ENCODE results near the gene GRPEL1. TPM values are rescaled to one million over a fixed set of nuclear protein-coding genes. Genes with fewer than 3 reads are reported as not detected.

Gene GRPEL1
- total and polyA plus RNA-seq, 2 experiments from 2014 or later = 27.4 to 112 TPM

- H3F3A ChIP-seq (replicated peaks; ENCODE audit: low read depth) = no peaks in the 10 kb centered on the region
- H3K36me3 ChIP-seq (ENCODE audit: insufficient read depth) = no peaks in the 10 kb centered on the region
- Mint-ChIP-seq H3K9me3 (peaks cover 6% of the 10 kb centered on the region), H3K4me3 (no peak overlapping the region), H3K27me3 (ENCODE audit: insufficient read depth, low read depth, poor library complexity) (peaks cover 9% of the 10 kb centered on the region), H3K27ac (no peak overlapping the region), H3K4me1 (no peaks in the 10 kb centered on the region), H3K36me3 (ENCODE audit: low read depth) (no peaks in the 10 kb centered on the region)
- H3K4me1 ChIP-seq (ENCODE audit: insufficient read depth) = no peaks in the 10 kb centered on the region
- H3K27ac ChIP-seq (ENCODE audit: low read depth) = no peak overlapping the region
- H3K79me2 ChIP-seq (replicated peaks; ENCODE audit: insufficient read depth) = no peaks in the 10 kb centered on the region
- no peak overlapping the region for H3K4me2 ChIP-seq
- no peaks in the 10 kb centered on the region for H3K9me2 ChIP-seq (ENCODE audit: insufficient read depth)
- H3K27me3 ChIP-seq (ENCODE audit: insufficient read depth) = peaks cover 7% of the 10 kb centered on the region; the same call in 1 of the 2 replicates
- H2AFZ ChIP-seq = no peak overlapping the region
- TF ChIP-seq POLR2AphosphoS5 (IDR thresholded peaks at IDR 0.05; ENCODE audit: low read depth) (no peak), CTCF (conservative IDR thresholded peaks at IDR 0.05; ENCODE audit: low read depth in 2 of 2) (no peak), EZH2 (IDR thresholded peaks at IDR 0.05; ENCODE audit: low read depth, unreplicated experiment) (no peak), NANOG (IDR thresholded peaks at IDR 0.05; ENCODE audit: borderline replicate concordance) (no peak), STAT1 (IDR thresholded peaks at IDR 0.05; ENCODE audit: unreplicated experiment) (no peak), ZNF114 (CRISPR knock-in tag; IDR thresholded peaks at IDR 0.05) (no peak), EZH2phosphoT487 (IDR thresholded peaks at IDR 0.05; ENCODE audit: unreplicated experiment) (no peak), ETS1 (IDR thresholded peaks at IDR 0.05) (no peak), CREB1 (CRISPR knock-in tag; IDR thresholded peaks at IDR 0.05; ENCODE audit: low read depth) (no peak), ZNF462 (CRISPR knock-in tag; IDR thresholded peaks at IDR 0.05) (no peak), REST (IDR thresholded peaks at IDR 0.05; ENCODE audit: unreplicated experiment) (no peak), ZNF331 (CRISPR knock-in tag; IDR thresholded peaks at IDR 0.05; ENCODE audit: low read depth) (no peak), JUNB (IDR thresholded peaks at IDR 0.05; ENCODE audit: unreplicated experiment) (no peak)
- H3K4me3 ChIP-seq = no peak overlapping the region
- DNase-seq (ENCODE audit: low spot score) = no peak
- ATAC-seq = no peak
- no peaks in the 10 kb centered on the region for H4K20me1 ChIP-seq (replicated peaks; ENCODE audit: insufficient read depth)
Measured at GRCh38 chr4:7077371-7077770, 9.5 kb upstream of the GRPEL1 start.
